GM19099 (cell line): Measurements from ENCODE around the gene ALMS1.

Experiments used
- POLR2A ChIP-seq: IDR thresholded peaks from 3 replicates; pipeline ENCODE4 v1.6.1; 2011; ENCODE audit warnings: low read depth; ENCODE audit not compliant: insufficient read length; ENCODE audit errors: extremely low read depth

The ALMS1 gene

DNA sequence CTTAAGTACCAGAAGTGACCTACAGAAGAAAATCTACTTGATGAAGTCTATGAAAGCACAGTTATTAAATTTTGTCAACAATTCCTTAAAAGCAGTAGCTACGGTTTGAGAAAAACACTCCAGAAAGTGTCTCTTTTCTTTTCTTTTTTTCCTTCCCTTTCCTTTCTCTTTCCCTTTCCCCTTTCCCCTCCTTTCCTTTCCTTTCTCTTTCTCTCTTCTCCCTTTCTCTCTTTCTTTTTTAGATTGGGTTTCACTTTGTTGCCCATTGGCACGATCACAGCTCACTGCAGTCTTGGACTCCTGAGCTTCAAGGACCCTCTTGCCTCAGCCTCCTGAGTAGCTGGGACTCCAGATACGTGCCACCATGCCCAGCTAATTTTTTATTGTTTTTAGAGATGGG, 2.6 kb upstream of the ALMS1 start:
- no peak for TF ChIP-seq POLR2A

DNA sequence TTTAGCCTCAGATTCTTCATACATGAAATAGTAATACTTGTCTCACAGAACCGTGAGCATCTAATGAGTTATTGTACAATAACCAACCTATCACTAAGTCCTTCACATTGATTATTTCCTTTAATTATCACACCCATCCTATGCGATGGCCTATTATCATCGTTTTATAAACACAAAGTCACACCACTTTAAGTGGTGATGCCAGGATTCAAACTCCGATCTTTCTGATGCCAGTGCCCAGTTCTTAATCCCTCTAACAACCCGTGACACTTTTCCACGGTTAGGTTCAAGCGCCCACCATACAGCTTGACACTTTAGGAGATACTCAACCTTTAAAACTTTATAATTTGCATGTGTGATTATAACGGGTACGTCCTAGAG, 523 bp upstream of the ALMS1 start:
- no peak for TF ChIP-seq POLR2A

DNA sequence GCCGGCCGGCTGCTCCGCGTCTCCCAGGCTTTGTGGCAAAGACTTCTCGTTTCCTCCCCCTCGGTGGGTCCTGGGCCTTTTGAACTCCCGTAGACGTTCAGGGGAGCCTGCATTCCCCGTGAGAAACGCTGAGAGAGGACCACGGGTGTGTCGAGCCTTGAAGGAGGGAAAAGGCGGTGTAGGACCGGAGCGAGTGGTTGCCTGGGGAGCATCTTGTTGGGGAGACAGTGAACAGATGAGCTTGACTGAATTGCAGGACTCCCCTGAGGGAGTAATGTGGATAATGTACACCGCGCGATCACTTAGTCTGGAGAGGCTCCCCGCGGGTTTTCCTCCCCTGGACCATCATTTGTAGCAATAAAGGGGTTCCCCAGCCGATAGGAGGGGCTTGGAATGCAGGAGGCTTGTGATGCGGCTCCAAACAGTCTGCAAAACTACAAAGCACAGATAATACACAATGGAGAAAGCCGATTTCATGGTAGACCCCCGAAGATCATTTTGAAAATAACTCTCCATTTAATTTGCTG, 769 bp downstream of the ALMS1 start:
- no peak for TF ChIP-seq POLR2A

DNA sequence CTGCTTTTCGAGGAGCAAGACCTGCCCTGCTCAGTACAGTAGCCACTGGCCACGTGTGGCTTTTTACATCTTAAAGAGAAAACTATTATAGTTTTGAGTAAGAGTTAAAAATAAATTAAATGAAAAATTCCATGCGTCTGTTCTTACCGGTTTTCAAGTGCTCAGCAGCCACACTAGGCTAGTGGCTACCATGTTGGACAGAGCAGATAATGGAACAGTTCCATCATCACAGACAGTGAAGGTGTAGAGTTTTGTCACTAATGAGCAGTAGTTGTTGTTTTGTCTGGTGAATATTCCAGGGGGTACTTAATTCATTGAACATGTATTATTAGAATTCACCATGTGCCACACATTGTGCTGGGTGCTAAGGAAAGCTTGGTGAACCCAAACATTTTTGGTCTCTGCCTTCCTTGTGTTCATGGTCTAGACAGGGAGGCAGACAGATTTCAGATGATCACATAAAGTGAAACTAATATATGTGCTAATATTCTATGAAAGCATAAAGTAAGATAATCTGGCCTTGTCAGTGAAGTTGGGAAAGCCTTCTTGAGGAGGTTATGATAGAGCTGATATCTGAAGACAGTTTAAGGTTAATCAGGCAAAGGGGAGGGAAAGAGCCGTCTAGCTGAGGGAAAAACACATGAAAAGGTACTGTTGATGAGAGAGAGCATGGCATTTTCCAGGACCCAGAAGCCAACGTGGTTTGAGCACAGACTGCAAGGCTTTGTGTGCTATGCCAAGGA, 1.4 kb downstream of the ALMS1 start:
- no peak for TF ChIP-seq POLR2A

DNA sequence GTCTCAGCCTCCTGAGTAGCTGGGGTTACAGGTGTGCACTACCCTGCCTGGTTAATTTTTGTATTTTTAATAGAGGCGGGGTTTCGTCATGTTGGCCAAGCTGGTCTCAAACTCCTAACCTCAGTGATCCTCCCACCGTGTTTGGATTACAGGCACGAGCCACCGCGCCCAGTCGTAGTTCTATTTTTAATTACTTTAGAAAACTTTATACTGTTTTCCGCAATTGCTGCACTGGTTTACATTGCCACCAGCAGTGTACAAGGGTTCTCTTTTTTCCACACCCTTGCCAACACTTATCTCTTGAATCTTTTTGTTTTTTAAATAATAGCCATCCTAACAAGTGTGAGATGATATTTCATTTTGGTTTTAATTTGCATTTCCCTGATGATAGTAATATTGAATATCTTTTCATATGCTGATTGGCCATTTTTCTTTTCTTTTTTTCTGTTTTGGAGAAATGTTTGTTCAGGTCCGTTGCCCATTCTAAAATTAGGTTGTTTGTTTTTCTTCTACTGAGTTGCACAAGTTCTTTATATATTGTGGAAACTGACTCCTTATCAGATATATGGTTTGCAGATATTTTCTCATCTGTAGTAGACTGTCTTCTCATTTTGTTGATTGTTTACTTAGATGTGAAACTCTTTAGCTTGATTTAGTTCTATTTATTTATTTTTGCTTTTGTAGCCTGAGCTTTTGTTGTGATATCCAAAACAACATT, 16.9 kb downstream of the ALMS1 start:
- TF ChIP-seq POLR2A: no peak

- TF ChIP-seq POLR2A: no peak
These were observed 17.6 kb downstream of the ALMS1 start for GRCh38 chr2:73403237-73403636.

DNA sequence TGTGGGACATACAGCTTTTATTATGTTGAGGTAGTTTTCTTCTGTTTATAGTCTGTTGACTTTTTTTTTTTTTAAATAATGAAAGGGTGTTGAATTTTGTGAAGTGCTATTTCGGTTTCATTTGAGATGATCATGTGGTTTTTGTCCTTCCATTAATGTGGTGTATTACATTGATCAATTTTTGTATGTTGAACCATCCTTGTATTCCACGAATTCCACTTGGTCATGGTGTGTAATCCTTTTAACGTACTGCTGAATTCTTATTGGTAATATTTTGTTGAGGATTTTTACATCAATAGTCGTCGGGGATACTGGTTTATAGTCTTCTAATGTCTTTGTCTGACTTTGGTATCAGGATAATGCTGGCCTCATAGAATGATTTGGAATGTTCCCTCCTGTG, 18.8 kb downstream of the ALMS1 start:
- no peak for TF ChIP-seq POLR2A

DNA sequence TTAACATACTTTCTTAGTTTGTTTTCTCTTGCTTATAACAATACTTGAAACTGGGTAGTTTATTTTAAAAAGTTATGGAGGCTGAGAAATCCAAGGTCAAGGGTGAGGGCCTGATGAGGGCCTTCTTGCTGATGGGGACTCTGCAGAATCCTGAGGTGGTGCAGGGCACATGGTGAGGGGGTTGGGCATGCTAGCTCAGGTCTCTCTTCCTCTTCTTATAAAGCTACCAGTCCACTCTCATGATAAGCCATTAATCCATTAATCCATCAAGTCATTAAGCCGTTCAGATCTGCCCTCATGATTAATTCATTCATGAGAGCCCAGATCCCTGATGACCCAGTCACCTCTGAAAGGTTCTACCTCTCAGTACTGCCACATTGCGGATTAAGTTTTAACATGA, 21.4 kb downstream of the ALMS1 start:
- TF ChIP-seq POLR2A: no peak

DNA sequence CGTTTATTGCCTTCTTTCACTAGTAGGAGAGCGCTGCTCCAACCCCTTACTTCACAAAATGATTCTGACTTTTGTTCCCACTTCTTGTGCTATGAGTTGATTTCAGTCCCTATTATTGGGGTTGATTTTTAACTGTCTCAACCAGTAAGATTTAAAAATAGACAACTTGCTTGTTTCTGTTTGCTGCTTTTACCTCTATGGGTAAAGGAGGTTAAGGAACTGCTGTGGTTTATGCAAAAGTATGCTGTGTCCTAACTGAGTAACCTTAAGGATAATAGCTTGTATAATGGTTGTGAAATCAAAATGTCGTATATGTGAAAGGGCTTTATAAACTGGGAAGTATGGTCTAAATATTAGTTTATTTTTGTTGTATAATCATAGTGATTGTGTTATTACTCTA, 22.6 kb downstream of the ALMS1 start:
- no peak for TF ChIP-seq POLR2A

GRCh38 chr2:73414696-73415095, 29.1 kb downstream of the ALMS1 start:
- TF ChIP-seq POLR2A: no peak

DNA sequence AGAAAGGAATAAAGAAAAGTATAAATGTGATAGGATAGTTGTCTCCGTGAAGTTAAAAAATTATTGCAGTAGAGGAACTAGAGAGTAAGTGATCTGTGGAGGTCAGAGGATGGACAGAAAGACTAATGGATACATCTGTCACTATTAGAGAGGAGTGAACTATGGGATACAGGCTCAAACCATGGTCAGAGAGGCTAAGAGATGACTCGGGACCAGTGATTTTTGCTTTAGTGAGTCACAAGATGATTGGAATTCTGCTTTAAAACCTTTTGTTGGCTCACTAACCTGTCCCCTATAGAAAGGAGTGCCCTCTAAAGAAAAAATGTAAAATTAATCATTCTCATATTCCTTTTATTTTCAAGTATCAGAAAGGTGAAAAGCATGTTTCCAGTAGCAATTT, 30.3 kb downstream of the ALMS1 start:
- no peak for TF ChIP-seq POLR2A

DNA sequence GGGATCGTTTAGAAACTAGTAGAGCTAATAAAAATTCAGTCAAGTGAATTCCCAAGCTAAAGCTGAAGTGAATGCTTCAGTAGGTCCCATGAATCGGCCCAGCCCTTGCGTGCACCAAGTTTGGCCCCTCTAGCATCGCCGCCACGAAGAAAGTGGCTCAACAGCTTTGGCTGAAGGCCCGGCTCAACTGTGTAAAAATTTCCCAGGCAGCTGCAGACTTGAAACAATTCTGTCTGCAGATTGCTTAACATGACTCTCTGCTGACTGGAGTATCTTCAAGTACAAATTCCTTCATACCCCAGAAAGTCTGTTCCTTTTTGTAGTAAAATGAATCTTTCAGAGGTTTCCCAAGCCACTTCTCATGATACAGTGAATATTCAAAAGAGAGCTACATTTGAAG, 32.7 kb downstream of the ALMS1 start:
- no peak for TF ChIP-seq POLR2A

DNA sequence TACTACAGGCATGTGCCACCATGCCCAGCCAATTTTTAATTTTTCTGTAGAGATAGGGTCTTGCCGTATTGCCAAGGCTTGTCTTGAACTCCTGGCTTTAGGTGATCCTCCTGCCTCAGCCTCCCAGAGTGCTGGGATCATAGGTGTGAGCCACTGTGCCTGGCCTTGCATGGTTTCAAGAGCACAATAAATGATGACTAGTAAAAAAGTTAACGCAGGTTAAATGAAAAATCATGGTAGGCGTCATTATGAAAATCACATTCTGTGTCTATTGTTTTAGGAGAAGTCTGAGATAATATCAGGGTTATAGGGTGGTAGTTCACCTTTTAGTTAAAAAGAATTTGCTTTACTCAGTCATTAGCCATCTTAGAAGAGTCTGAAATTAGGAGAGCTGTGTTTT, 38.3 kb downstream of the ALMS1 start:
- no peak for TF ChIP-seq POLR2A

GRCh38 chr2:73426176-73426575, 40.5 kb downstream of the ALMS1 start:
- no peak for TF ChIP-seq POLR2A

- no peak for TF ChIP-seq POLR2A
These were observed 50.4 kb downstream of the ALMS1 start for GRCh38 chr2:73436019-73436418.

- TF ChIP-seq POLR2A: no peak
These were observed 58.6 kb downstream of the ALMS1 start for GRCh38 chr2:73444202-73444601.
